HL-60 (cell line): ENCODE data around the gene NEDD4L.

Source experiments
- DNase-seq, 2 experiments: peaks; one replicate each; pipeline ENCODE4 v3.0.0-alpha.2; 2010 to 2020; ENCODE audit warnings: low read depth in 1 of 2, low spot score in 1 of 2
- H3K27ac ChIP-seq: fragments of 250-450 bp; sonication (Bioruptor Pico); replicated peaks from 2 replicates; pipeline ENCODE4 v1.5.1; 2020; ENCODE audit warnings: mild to moderate bottlenecking, moderate library complexity
- H3K27me3 ChIP-seq: fragments of 250-450 bp; sonication (Bioruptor Pico); 2 replicates; pipeline ENCODE4 v1.5.1; 2021; ENCODE audit warnings: mild to moderate bottlenecking, moderate library complexity; ENCODE audit not compliant: insufficient read depth, poor library complexity, severe bottlenecking
- H3K4me3 ChIP-seq: replicated peaks from 2 replicates; pipeline ENCODE4 v1.5.1; 2011; ENCODE audit warnings: mild to moderate bottlenecking, control low read depth, low read length; ENCODE audit not compliant: insufficient read depth
- CTCF ChIP-seq: IDR thresholded peaks from one replicate; pipeline ENCODE4 v1.5.1; 2011; ENCODE audit warnings: low read length, control low read depth, inconsistent platforms; ENCODE audit not compliant: insufficient read depth
- GABPA ChIP-seq: IDR thresholded peaks from 2 replicates; pipeline ENCODE4 v1.6.1; 2012; ENCODE audit warnings: low read depth
- POLR2AphosphoS5 ChIP-seq: IDR thresholded peaks from 2 replicates; pipeline ENCODE4 v1.6.1; 2012; ENCODE audit warnings: low read depth
- REST ChIP-seq: IDR thresholded peaks from 2 replicates; pipeline ENCODE4 v1.6.1; 2012; ENCODE audit warnings: low read depth; ENCODE audit not compliant: insufficient replicate concordance
- SPI1 ChIP-seq: IDR thresholded peaks from 2 replicates; pipeline ENCODE4 v1.6.1; 2012; ENCODE audit warnings: low read depth, mild to moderate bottlenecking, borderline replicate concordance

Gene NEDD4L

GRCh38 chr18:58087928-58088690 lies 44.1 kb downstream of the NEDD4L start:
- no peaks in the 10 kb centered on the region for H3K27me3 ChIP-seq
- H3K27ac ChIP-seq = no peak overlapping the region
- no peak overlapping the region for H3K4me3 ChIP-seq
- DNase-seq = no peak
- no peak for TF ChIP-seq REST
- no peak for TF ChIP-seq SPI1
- TF ChIP-seq POLR2AphosphoS5 = no peak
- TF ChIP-seq CTCF = no peak
- no peak for TF ChIP-seq GABPA

GRCh38 chr18:58088691-58089065 lies 44.7 kb downstream of the NEDD4L start:
- TF ChIP-seq CTCF (no peak), POLR2AphosphoS5 (no peak), REST (no peak), GABPA (no peak), SPI1 (no peak)
- no peak overlapping the region for H3K27ac ChIP-seq
- no peak overlapping the region for H3K4me3 ChIP-seq
- H3K27me3 ChIP-seq = no peaks in the 10 kb centered on the region
- no peak for DNase-seq

GRCh38 chr18:58091099-58091611 lies 47.1 kb downstream of the NEDD4L start:
- H3K27me3 ChIP-seq = no peaks in the 10 kb centered on the region
- TF ChIP-seq CTCF (no peak), GABPA (no peak), POLR2AphosphoS5 (no peak), SPI1 (no peak), REST (no peak)
- no peak for DNase-seq
- H3K27ac ChIP-seq = no peak overlapping the region
- H3K4me3 ChIP-seq = no peak overlapping the region
